Mammary epithelial cell (primary cell): ENCODE data around the gene RAB3GAP1.

Experiments
- EZH2 ChIP-seq: IDR thresholded peaks from 2 replicates; pipeline ENCODE4 v1.6.1; 2012; ENCODE audit warnings: low read length, inconsistent platforms, borderline replicate concordance
- TF ChIP-seq, protein P1 (sequence below), 2 donors: IDR thresholded peaks in 1 of 2; conservative IDR thresholded peaks in 1 of 2; 2 replicates each; pipeline ENCODE4 v1.5.1; 2011 to 2012; ENCODE audit warnings: inconsistent platforms in 2 of 2, low read length in 2 of 2, mild to moderate bottlenecking in 2 of 2, control low read depth in 1 of 2, low read depth in 1 of 2; ENCODE audit not compliant: insufficient read depth in 1 of 2; ENCODE audit errors: extremely low read depth in 1 of 2

GRCh38 chr2:135056790-135057189 lies 4.7 kb downstream of the RAB3GAP1 start:
- TF ChIP-seq, protein P1, sequence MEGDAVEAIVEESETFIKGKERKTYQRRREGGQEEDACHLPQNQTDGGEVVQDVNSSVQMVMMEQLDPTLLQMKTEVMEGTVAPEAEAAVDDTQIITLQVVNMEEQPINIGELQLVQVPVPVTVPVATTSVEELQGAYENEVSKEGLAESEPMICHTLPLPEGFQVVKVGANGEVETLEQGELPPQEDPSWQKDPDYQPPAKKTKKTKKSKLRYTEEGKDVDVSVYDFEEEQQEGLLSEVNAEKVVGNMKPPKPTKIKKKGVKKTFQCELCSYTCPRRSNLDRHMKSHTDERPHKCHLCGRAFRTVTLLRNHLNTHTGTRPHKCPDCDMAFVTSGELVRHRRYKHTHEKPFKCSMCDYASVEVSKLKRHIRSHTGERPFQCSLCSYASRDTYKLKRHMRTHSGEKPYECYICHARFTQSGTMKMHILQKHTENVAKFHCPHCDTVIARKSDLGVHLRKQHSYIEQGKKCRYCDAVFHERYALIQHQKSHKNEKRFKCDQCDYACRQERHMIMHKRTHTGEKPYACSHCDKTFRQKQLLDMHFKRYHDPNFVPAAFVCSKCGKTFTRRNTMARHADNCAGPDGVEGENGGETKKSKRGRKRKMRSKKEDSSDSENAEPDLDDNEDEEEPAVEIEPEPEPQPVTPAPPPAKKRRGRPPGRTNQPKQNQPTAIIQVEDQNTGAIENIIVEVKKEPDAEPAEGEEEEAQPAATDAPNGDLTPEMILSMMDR (conservative IDR thresholded peaks at IDR 0.05 in 1 of 2, IDR thresholded peaks at IDR 0.05 in 1 of 2; ENCODE audit: extremely low read depth in 1 of 2, insufficient read depth in 1 of 2, low read depth in 1 of 2, low read length in 2 of 2): no peak
- no peak for TF ChIP-seq EZH2
